CD14-positive monocyte (primary cell): Measurements from ENCODE around the gene CECR2. TPM values are rescaled to one million over a fixed set of nuclear protein-coding genes. Genes with fewer than 3 reads are reported as not detected.

Experiments
- DNase-seq, 3 donors: peaks; one replicate each; pipeline ENCODE4 v3.0.0-alpha.2; 2011 to 2022
- H2AFZ ChIP-seq: 2 replicates; pipeline ENCODE4 v1.6.0; 2012; ENCODE audit warnings: mild to moderate bottlenecking, low read depth, low read length, inconsistent platforms; ENCODE audit not compliant: insufficient read depth, poor library complexity, severe bottlenecking
- H3K27ac ChIP-seq, 2 donors: 1 replicate in 1 of 2; 2 replicates in 1 of 2; pipeline ENCODE4 v1.5.1; 2012 to 2013; ENCODE audit warnings: low read length in 2 of 2, control low read depth in 1 of 2, inconsistent platforms in 1 of 2, low read depth in 1 of 2, mild to moderate bottlenecking in 1 of 2
- H3K27me3 ChIP-seq, 2 donors: one replicate each; pipeline versions ENCODE4 v1.6.0 to v1.6.1; 2011 to 2013; ENCODE audit warnings: low read length in 2 of 2; ENCODE audit not compliant: control insufficient read depth in 2 of 2, insufficient read depth in 2 of 2
- H3K36me3 ChIP-seq, 2 donors: replicated peaks in 1 of 2; 1 replicate in 1 of 2; 2 replicates in 1 of 2; pipeline versions ENCODE4 v1.5.1 to v1.6.1; 2012 to 2013; ENCODE audit warnings: low read length in 2 of 2, control low read depth in 1 of 2, inconsistent platforms in 1 of 2, mild to moderate bottlenecking in 1 of 2; ENCODE audit not compliant: insufficient read depth in 2 of 2, control insufficient read depth in 1 of 2
- H3K4me1 ChIP-seq, 2 donors: 1 replicate in 1 of 2; 2 replicates in 1 of 2; pipeline versions ENCODE4 v1.5.1 to v1.6.1; 2012 to 2013; ENCODE audit warnings: low read length in 2 of 2, control low read depth in 1 of 2, inconsistent platforms in 1 of 2, mild to moderate bottlenecking in 1 of 2, moderate library complexity in 1 of 2; ENCODE audit not compliant: insufficient read depth in 2 of 2, control insufficient read depth in 1 of 2
- H3K4me2 ChIP-seq: replicated peaks from 2 replicates; pipeline ENCODE3; 2012; ENCODE audit warnings: low read length, moderate library complexity, mild to moderate bottlenecking; ENCODE audit not compliant: poor library complexity, severe bottlenecking; ENCODE audit errors: extremely low read depth
- H3K4me3 ChIP-seq, 3 experiments: fragments of 200-600 bp in 1 of 3; sonication (generic) in 1 of 3; replicated peaks in 1 of 3; 1 replicate in 2 of 3; 2 replicates in 1 of 3; pipeline ENCODE4 v1.5.1; 2011 to 2013; ENCODE audit warnings: low read length in 3 of 3, mild to moderate bottlenecking in 3 of 3, control low read depth in 2 of 3, low read depth in 2 of 3, inconsistent platforms in 1 of 3, moderate library complexity in 1 of 3
- H3K79me2 ChIP-seq: 2 replicates; pipeline ENCODE4 v1.6.0; 2012; ENCODE audit warnings: mild to moderate bottlenecking, control low read depth, inconsistent platforms, low read length, moderate library complexity; ENCODE audit not compliant: insufficient read depth
- H3K9ac ChIP-seq: 2 replicates; pipeline ENCODE4 v1.6.0; 2017; ENCODE audit warnings: low read length, mild to moderate bottlenecking; ENCODE audit not compliant: insufficient read depth, poor library complexity, severe bottlenecking
- H3K9me3 ChIP-seq, 2 donors: replicated peaks in 1 of 2; 1 replicate in 1 of 2; 2 replicates in 1 of 2; pipeline versions ENCODE4 v1.5.1 to v1.6.1; 2012 to 2013; ENCODE audit warnings: low read length in 2 of 2, control low read depth in 1 of 2; ENCODE audit not compliant: control insufficient read depth in 1 of 2, insufficient read depth in 1 of 2
- H4K20me1 ChIP-seq: 2 replicates; pipeline ENCODE4 v1.6.0; 2012; ENCODE audit warnings: mild to moderate bottlenecking, low read length, control low read depth, moderate library complexity; ENCODE audit not compliant: insufficient read depth
- H3K27ac Mint-ChIP-seq, 7 donors: one replicate each; pipeline ENCODE4 v1.8.0; 2020; ENCODE audit warnings: mild to moderate bottlenecking in 7 of 7, mixed read lengths in 7 of 7, moderate library complexity in 6 of 7, inconsistent platforms in 2 of 7
- H3K27me3 Mint-ChIP-seq, 3 donors: one replicate each; pipeline ENCODE4 v1.8.0; 2021 to 2022; ENCODE audit warnings: low read depth in 3 of 3, mild to moderate bottlenecking in 3 of 3, mixed read lengths in 3 of 3, moderate library complexity in 3 of 3, inconsistent platforms in 1 of 3
- H3K36me3 Mint-ChIP-seq, 2 donors: one replicate each; pipeline ENCODE4 v1.8.0; 2020; ENCODE audit warnings: mixed read lengths in 2 of 2, inconsistent platforms in 1 of 2, mild to moderate bottlenecking in 1 of 2
- H3K4me1 Mint-ChIP-seq: one replicate; pipeline ENCODE4 v1.8.0; 2020; ENCODE audit warnings: mild to moderate bottlenecking, mixed read lengths
- H3K4me3 Mint-ChIP-seq, 2 donors: one replicate each; pipeline ENCODE4 v1.8.0; 2020; ENCODE audit warnings: mild to moderate bottlenecking in 2 of 2, mixed read lengths in 2 of 2, moderate library complexity in 1 of 2
- H3K9me3 Mint-ChIP-seq, 7 donors: one replicate each; pipeline ENCODE4 v1.8.0; 2020 to 2022; ENCODE audit warnings: mixed read lengths in 7 of 7, mild to moderate bottlenecking in 6 of 7, moderate library complexity in 6 of 7, inconsistent platforms in 2 of 7
- CTCF ChIP-seq: fragments of 200-600 bp; IDR thresholded peaks from one replicate; pipeline ENCODE4 v1.8.0; 2022; ENCODE audit warnings: antibody characterized with exemption, mild to moderate bottlenecking
- WGBS: methylation state at CpG from one replicate; pipeline ENCODE4 v1.1.5; 2013; ENCODE audit warnings: missing lambda C conversion rate; ENCODE audit not compliant: insufficient coverage; 5-methylcytosine and 5-hydroxymethylcytosine counted together
- intact Hi-C, 2 donors: fragments of 100-400 bp; cut with micrococcal nuclease; formaldehyde crosslinking; loops; one replicate each; pipeline versions ENCODE4 v1.15.0 to v1.15.1; 2023
- polyA plus RNA-seq, 3 donors: library from polyadenylated mRNA; depleted of rRNA in 1 of 3; unstranded in 2 of 3; stranded (reverse) in 1 of 3; fragments of 300-500 nt in 2 of 3; fragments of >200 nt in 1 of 3; fragmentation: Illumina TruSeq in 2 of 3; gene quantifications; 1 replicate in 2 of 3; 2 replicates in 1 of 3; pipeline ENCODE4 v1.2.3, GENCODE V29; 2012 to 2021

CECR2 gene
- polyA plus RNA-seq, 3 donors, result 0.02 to 0.29 (median 0.24) TPM

- Histone ChIP-seq H3K4me3 (no peak overlapping the region), H3K4me1 (peaks cover 29 to 31% of the 10 kb centered on the region in 2 donors), H2AFZ (no peak overlapping the region), H4K20me1 (no peaks in the 10 kb centered on the region), H3K4me2 (no peak overlapping the region), H3K27me3 (no peaks in the 10 kb centered on the region), H3K79me2 (no peaks in the 10 kb centered on the region), H3K27ac (no peak overlapping the region), H3K36me3 (no peaks in the 10 kb centered on the region), H3K9ac (no peak overlapping the region), H3K9me3 (no peaks in the 10 kb centered on the region)
- no CpG with 5 or more reads among the region's 3 CpGs for WGBS
- H3K4me3 Mint-ChIP-seq, result no peak overlapping the region
- H3K36me3 Mint-ChIP-seq, result peaks cover 0 to 1% of the 10 kb centered on the region in 2 donors
- H3K27me3 Mint-ChIP-seq, result no peaks in the 10 kb centered on the region
- no peak for DNase-seq
- no peak for TF ChIP-seq CTCF
- H3K27ac Mint-ChIP-seq, result no peak overlapping the region
- peaks cover 38% of the 10 kb centered on the region for H3K4me1 Mint-ChIP-seq
- H3K9me3 Mint-ChIP-seq, result no peaks in the 10 kb centered on the region
- intact Hi-C loops, result no loop called here
These were observed 123.0 kb downstream of the CECR2 start for GRCh38 chr22:17492247-17492646.

GRCh38 chr22:17493419-17493981, 124.2 kb downstream of the CECR2 start:
- Histone ChIP-seq H3K36me3 (no peaks in the 10 kb centered on the region), H3K79me2 (no peaks in the 10 kb centered on the region), H3K4me1 (peaks cover 40 to 43% of the 10 kb centered on the region in 2 donors), H3K9ac (no peak overlapping the region), H3K27me3 (no peaks in the 10 kb centered on the region), H3K27ac (no peak overlapping the region), H3K9me3 (no peaks in the 10 kb centered on the region), H4K20me1 (no peaks in the 10 kb centered on the region), H3K4me3 (no peak overlapping the region), H3K4me2 (no peak overlapping the region), H2AFZ (no peak overlapping the region)
- intact Hi-C loops, result no loop called here
- TF ChIP-seq CTCF, result no peak
- DNase-seq, result no peak
- Mint-ChIP-seq H3K4me1 (peaks cover 50% of the 10 kb centered on the region), H3K36me3 (peaks cover 0 to 1% of the 10 kb centered on the region in 2 donors), H3K9me3 (no peaks in the 10 kb centered on the region), H3K27ac (no peak overlapping the region), H3K4me3 (no peak overlapping the region), H3K27me3 (no peaks in the 10 kb centered on the region)
- WGBS, result no CpG with 5 or more reads among the region's 3 CpGs
